Fibroblast of the aortic adventitia (primary cell): Measurements from ENCODE around the gene MICAL2. TPM values are rescaled to one million over a fixed set of nuclear protein-coding genes. Genes with fewer than 3 reads are reported as not detected.

ENCODE experiments used
- DNase-seq: peaks from one replicate; pipeline ENCODE4 v3.0.0-alpha.2; 2010; ENCODE audit warnings: low read depth
- H3K4me3 ChIP-seq: 2 replicates; pipeline ENCODE4 v1.5.1; 2011; ENCODE audit warnings: low read depth, mild to moderate bottlenecking, control low read depth, low read length, moderate library complexity
- total RNA-seq: library from RNA; depleted of rRNA; stranded (reverse); fragments of >200 nt; gene quantifications from 2 replicates; pipeline ENCODE4 v1.2.3, GENCODE V29; 2012; ENCODE audit warnings: low replicate concordance
- TF ChIP-seq, protein P1 (sequence below): IDR thresholded peaks from 2 replicates; pipeline ENCODE4 v1.5.1; 2011; ENCODE audit warnings: mild to moderate bottlenecking, low read length, control low read depth, inconsistent platforms; ENCODE audit not compliant: insufficient read depth

Gene MICAL2
- total RNA-seq, 1 donor = 146 TPM

DNA sequence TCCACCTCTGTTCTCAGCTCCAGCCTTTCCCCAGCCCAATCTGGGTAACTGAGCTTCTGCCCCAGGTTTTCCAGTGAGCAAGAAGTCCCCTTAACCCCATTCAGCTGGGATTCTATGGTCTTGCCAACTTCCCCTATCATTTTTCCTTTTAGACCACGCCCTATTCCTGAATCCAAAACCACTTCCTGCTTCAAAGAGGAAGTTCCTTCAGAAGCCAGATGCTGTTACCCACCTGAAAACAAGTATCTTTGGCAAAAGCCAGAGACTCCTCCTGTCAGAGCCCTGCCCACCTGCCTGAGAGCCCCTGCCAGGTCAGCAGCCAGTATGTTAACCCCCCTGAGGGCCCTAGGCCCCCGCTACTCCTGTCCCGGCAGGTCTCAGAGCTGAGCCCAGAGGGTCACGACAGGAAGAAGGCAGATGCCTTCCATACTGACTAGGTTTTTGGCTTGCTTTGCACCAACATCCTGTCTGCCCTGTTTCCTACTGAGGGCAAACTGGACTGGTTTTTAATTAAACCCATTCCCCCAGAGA, 20.3 kb upstream of the MICAL2 start:
- TF ChIP-seq, protein P1, sequence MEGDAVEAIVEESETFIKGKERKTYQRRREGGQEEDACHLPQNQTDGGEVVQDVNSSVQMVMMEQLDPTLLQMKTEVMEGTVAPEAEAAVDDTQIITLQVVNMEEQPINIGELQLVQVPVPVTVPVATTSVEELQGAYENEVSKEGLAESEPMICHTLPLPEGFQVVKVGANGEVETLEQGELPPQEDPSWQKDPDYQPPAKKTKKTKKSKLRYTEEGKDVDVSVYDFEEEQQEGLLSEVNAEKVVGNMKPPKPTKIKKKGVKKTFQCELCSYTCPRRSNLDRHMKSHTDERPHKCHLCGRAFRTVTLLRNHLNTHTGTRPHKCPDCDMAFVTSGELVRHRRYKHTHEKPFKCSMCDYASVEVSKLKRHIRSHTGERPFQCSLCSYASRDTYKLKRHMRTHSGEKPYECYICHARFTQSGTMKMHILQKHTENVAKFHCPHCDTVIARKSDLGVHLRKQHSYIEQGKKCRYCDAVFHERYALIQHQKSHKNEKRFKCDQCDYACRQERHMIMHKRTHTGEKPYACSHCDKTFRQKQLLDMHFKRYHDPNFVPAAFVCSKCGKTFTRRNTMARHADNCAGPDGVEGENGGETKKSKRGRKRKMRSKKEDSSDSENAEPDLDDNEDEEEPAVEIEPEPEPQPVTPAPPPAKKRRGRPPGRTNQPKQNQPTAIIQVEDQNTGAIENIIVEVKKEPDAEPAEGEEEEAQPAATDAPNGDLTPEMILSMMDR = no peak
- DNase-seq = peak; percentile 69
- H3K4me3 ChIP-seq = no peak overlapping the region

DNA sequence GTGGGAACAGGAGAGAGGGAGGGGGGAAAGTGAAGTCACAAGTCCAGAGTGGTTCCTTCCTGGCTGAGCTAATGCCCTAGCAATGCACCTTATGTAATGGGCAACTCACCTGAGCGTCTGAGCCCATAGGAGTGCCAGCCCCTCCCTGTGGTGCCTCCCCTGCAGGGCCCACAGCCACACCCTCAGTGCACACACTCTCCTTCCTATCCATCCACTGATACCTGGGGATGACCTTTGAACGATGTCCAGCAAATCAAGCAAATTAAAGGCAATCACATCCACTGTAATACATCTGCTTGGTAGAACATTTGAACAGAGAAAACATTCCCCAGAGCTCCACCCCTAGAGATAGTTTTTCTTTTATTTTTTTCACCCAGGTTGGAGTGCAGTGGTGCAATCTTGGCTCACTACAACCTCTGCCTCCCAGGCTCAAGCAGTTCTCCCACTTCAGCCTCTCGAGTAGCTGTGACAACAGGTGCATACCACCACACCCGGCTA, 19.6 kb upstream of the MICAL2 start:
- TF ChIP-seq, protein P1 = no peak
- no peak for DNase-seq
- H3K4me3 ChIP-seq = no peak overlapping the region

DNA sequence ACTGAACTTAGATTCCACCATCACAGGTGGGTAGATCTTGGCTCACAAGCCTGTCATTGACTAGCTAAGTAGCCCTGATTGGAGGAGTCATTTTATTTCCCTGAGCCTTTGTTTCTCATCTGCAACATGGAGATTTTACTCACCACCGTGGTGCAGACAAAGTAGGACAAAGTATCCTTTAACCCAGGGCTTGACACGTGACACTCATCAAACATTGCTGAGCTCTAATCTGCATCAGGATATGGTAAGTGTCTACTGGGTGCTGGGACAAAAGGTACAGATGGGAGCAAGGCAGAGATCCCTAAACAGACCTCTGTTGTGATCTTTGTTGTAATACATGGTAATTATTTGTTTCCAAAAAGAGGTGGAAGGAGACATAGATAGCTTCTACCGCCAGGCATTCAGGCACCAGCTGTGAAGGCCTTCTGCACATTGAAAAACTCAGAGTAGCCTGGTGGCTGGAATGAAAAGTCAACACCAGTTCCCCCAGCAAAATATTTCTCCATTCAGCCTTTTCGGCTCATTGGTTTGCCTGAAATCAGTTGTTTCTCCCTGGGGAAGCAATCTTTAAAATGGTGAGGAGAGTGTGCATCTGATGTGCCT, 18.3 kb upstream of the MICAL2 start:
- no peak overlapping the region for H3K4me3 ChIP-seq
- no peak for DNase-seq
- TF ChIP-seq, protein P1 = no peak

DNA sequence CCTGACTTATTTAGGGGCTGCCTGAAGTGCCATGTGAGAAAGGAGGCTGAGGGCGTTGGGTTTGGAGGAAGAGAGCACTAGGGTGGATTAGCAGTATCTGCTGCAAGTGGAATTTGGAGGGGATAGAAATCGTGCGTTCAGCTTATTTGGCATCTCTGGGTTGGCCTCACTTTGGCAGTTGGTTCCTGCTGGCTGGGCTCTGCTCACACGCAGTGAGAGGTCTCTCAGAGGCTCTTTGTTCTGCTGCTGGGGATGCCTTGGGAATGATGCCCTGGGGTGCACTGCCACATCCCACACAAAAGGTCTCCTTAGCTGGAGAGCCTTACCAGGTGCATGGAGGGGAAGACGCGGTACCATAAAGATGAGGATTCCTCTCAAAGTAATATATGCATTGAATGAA, 17.7 kb upstream of the MICAL2 start:
- TF ChIP-seq, protein P1 = no peak
- H3K4me3 ChIP-seq = no peak overlapping the region
- no peak for DNase-seq

DNA sequence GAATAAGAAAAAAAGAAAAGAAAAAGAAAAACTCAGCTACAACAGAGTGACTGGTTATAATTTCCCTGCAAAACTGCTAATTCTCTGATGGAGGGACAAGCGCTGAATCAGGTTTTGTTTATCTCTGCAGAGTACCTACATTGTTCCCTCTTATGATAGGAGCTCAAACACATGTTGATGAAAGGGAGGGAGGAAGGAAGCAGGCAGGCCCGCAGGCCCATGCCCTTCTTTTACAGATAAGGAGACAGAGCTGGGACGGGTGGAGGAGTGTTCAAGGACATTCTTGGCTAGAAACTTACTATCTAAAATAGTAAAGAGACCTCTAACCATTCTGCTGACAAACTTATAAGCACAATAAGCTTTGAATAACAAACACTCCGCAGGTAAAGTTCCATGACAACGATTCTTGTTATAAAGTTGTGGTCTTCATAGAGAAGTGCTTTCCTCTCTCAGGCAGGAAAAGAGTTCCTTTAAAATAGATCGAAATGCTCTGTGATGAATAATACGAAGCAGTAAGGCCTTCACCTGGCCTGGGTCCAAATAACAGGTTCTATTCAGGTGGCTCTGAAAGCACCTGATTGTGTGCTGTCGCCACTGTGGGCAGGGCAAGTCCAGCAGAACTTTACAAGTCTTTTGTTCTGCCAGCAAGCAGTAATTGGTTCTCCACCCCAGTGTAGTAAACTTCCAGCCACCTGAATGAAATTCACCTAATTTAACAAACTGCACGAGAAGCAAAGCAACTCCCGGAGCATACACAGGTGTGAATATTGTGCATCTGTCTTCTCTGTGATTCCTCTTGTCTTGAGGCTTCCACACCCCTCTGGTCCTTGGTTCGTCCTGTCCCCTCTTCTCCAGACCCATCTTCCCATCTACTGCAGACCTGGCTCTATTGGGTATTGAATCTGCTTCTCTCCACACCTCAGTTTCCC, 15.3 kb upstream of the MICAL2 start:
- no peak overlapping the region for H3K4me3 ChIP-seq
- TF ChIP-seq, protein P1 = no peak
- no peak for DNase-seq

DNA sequence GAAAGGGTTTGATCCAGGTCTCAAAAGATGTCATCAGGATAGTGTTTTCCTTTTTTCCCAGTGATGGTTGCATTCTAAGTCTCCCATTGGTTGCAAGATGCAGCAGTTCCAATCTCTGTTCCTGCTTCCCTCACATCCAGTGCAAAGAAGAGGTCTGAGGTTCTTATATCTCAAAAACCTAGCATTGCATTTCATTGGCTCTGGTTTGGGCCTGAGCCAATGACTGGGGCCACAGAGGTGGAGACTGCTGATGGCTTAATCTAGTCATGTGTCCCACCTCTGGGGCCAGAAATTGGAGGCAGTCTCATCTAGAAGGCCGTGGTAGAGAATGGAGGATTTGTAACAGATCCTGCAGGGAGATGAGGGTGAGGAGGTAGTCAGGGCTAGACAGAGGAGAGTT, 13.2 kb upstream of the MICAL2 start:
- H3K4me3 ChIP-seq = no peak overlapping the region
- DNase-seq = no peak
- TF ChIP-seq, protein P1 = no peak
